ENCODE measurements around the gene FASTKD1.
"Not testable (repeated sequence)": the region's sequence is repeated elsewhere in the genome, so short reads cannot be mapped to it uniquely, and the experiment has no call there.

FASTKD1 gene

DNA sequence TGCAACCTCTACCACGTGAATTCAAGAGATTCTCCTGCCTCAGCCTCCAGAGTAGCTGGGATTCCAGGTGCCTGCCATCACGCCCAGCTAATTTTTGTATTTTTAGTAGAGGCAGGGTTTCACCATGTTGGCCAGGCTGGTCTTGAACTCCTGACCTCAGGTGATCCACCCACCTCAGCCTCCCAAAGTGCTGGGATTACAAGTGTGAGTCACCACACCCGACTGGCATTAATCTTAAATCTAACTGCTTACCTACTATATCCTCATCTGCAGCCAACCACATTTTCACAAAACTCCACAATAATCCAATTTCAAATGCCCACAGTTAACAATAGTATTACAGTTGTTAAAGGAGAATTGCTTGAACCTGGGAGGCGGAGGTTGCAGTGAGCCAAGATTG is 2.9 kb downstream of the FASTKD1 start:
- DNase-seq: not testable (repeated sequence)

DNA sequence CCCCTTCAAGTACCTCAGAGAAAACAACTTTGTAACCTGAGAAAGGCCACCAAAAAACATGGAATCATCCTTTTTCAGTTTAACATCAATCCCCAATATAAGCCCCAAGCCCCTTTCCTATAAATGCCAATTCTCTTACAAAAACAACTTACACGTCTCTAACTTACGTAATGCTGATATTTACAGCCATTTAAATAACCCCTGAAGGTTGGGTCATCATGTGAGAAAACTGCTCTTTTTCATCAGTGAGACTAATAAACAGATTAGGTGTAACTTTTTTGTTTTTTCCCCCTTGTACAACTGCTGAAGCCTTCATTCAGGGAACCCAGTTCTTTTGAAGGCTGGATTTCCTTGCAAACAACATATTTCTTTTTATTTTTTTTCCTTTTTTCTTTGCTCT is 3.7 kb downstream of the FASTKD1 start:
- DNase-seq: no peak

DNA sequence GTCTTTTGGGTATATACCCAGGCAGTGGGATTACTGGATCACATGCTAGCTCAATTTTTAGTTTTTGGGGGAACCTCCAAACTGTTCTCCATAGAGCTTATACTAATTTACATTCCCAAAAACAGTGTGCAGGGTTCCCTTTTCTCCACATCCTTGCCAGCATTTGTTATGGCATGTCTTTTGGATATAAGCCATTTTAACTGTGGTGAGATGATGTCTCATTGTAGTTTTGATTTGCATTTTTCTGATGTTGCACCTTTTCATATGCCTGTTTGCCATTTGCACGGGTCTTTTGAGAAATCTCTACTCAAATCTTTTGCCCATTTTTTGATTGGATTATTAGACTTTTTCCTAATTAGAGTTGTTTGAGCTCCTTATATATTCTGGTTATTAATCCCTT is 8.0 kb downstream of the FASTKD1 start:
- no peak for DNase-seq

DNA sequence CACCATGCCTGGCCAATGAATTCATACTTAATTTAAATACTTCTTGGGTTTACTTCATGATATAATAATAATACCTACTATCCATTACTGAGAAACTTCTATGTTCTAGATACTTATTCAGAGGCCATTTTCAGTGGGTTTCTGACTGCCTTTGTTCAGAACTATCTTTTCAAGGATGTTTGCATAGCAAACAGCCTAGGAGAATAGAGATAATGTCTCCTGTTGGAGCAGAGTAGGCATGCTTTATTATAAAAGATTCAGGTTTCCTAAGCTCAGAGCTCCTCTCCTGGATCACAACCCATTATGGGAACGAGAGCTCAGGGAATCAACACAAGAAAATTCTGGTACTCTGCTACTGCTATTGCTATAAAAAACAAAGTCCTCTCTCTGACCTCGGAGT is 11.1 kb downstream of the FASTKD1 start:
- no peak for DNase-seq

DNA sequence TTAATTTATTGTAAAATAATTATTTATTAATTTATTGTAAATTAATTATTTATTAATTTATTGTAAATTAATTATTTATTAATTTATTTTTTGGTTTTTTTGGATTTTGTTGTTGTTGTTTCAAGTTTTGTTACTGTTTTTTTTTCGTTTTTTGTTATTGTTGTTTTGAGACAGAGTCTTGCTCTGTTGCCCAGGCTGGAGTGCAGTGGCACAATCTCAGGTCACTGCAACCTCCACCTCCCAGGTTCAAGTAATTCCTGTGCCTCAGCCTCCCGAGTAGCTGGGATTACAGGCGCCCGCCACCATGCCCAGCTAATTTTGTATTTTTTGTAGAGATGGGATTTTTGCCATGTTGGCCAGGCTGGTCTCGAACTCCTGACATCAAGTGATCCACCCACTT is 11.6 kb downstream of the FASTKD1 start:
- DNase-seq: not testable (repeated sequence)

DNA sequence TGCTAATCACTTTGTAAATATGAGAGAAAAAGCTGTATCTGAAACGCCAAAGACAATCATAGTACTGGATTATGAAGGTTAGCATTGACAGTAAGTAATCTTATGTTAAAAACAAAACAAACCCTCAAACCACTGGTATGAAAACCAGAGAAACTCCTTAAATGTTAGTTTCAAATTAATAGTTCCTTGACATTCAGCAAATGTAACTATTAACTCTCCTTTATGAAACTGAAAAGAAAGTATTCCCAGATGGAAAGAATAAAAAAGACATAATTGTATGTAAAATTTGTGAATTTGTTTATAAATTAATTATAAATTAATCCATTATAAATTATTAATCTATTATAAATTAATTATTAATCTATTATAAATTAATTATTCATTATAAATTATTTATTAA is 12.3 kb downstream of the FASTKD1 start:
- no peak for DNase-seq

DNA sequence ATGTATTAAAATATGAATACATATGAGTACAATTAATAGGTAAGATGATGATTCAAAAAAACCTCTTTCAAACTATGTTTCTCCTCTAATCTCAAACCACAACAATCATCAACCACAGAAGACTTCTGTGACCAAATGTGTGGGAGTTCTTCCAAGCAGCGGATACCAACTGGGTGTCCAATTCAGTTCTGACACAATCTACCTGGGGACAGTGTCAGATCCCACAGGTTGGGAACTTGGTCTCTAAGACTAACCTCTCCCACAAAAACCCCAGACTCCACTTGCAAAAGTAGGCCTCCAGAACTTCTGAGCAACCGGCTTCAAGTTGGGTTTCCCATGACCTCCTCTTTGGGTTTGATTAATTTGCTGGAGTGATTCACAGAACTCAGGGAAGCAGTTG is 26.9 kb downstream of the FASTKD1 start:
- no peak for DNase-seq

DNA sequence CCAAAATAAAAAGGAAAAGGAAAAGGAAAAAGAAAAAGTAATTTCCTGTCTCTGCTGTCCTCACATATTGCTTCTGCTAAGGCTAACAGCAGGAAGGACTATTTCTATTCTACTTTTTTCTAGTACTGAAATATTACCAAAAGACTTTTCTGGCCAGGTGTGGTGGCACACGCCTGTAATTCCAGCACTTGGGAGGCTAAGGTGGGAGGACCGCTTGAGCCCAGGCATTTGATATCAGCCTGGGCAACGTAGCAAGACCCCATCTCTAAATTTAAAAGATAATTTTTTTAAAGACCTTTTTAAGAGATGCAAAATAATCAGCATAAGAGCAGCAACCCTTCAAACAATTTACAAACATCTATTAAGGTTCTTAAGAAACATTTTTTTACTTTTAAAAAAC is 31.2 kb downstream of the FASTKD1 start:
- DNase-seq: no peak

DNA sequence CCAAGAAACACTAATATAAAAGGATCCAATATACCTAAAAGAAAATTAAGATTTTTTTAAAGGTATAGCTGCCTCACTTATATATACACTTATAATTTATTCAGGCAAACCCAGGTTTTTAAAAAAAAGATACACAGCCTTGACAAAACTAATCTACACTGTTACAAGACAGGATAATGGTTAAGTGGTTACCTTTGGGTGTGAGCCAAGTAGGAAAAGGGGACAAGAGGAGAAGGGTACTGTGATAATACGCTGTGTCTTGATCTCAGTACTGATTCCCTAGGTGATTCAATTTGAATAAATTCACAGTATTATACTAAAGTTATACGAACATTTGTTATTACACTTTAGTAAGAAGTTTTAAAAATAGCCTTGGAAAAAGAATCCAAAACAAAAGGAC is 33.5 kb downstream of the FASTKD1 start:
- DNase-seq: no peak

DNA sequence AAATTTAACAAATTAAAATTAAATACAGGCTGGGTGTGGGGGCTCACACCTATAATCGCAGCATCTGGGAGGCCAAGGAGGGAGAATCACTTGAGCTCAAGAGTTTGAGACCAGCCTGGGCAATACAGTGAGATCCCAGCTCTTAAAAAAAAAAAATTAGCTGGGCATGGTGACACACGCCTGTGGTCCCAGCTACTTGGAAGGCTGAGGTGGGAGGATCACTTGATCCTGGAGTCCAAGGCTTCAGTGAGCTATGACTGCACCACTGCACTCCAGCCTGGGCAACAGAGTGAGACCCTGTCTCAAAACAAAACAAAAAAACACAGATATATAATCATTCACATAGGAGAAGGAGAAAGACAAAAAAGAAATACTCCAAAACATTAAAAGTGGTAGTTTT is 34.2 kb downstream of the FASTKD1 start:
- not testable (repeated sequence) for DNase-seq

DNA sequence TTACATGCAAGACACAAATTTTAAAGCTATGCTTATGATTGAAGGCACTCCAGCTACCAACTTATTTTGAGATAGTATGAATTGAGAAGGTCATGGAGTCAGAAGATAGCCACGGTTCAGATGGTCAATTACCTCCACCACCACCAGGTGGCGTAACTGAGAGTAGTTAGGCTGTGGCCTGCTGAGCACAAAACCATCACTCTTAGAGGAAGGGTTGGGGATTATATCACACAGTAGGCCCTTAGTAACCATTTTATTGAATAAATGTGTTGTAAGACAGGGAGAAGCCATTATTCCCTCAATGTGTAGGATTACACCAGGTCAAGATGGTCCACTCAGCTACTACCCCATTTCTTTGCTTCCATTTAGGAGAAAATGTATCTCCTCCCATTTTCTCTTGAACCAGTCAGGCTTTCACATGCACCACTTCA is 45.4 kb downstream of the FASTKD1 start:
- DNase-seq: peak; percentile 75

DNA sequence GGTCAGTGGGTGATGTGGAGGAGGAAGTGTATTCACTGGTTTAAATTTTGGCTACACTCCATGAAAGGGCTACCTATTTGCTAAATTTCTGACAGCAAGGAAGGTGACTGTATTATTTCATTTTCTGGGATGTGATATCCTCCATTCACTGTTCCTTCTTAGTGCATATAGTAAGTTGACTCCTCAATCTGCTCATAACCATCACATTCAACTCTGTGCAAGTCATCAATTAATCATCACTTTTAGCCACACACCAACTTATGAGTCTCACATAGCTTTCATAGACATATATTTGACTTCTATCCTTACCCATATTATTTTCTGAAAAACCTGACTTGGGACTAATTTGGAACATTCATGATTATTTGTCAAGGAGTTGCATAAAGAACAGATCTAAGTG is 47.2 kb downstream of the FASTKD1 start:
- DNase-seq: no peak

DNA sequence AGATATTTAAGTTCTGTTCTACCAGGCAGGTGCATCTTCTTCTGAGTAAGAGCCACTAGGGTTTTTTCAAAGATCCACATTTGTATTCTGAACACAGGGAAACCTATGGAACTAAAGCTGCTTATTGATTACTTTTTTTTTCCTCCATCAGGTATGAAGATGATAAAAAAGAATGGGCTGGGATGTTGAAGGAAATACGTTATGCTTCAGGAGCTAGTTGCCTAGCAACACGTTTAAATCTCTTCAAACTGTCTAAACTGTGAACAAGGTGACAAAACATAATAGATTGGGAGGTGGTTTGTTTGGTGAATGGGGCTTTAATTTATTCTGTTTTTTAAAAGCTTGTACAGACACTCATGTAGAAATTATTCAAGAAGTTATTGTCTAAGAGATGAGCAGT is 48.2 kb downstream of the FASTKD1 start:
- DNase-seq: no peak

DNA sequence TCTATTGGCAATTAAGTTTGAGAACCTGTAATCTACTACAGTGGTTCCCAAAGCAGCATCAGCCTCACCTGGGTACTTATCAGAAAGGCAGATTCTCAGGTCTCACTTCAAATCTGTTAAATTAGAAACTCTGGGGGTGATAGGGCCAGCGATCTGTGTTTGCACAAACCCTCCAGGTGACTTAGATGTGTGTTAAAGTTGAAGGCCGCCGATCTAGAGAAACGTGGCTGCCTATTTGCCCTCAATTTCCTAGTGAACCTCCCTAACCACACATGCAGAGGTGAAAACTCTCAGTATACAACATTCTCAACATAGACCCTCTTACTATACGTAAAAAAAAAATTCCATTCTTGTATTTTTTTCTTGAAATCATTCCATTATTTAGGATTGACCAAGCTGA is 50.0 kb downstream of the FASTKD1 start:
- no peak for DNase-seq

DNA sequence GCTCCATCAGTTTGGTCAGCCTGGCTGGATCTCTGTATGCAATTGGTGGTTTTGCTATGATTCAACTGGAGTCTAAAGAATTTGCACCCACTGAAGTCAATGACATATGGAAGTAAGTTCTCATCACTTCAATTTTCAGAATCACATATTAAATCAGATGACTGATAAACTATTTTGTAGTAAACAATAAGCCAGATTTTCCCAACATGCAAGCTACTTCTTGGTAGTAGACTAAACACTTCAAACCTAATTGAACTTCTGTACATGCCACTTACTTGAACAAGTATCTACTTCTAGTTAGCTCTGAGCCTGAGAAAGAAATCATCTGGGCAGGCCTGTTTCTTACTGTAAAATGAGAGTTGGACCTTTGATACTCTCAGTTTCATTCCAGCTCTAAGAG is 52.8 kb downstream of the FASTKD1 start:
- DNase-seq: no peak

DNA sequence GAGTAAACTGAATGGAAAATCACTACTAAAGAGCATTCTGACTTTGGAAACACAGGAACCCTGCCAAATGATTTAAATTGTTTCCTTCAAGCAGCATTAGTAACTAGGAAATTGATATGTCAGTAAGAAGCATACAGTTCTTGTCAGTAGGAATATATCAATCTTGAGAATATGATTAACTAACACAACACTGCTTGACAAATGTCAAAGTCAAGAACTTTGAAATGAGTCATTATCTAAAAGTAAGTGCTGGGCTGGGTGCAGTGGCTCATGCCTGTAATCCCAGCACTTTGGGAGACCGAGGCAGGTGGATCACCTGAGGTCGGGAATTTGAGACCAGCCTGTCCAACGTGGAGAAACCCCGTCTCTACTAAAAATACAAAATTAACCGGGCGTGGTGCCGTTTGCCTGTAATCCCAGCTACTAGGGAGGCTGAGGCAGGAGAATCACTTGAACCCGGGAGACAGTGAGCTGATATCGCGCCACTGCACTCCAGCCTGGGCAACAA is 57.1 kb downstream of the FASTKD1 start:
- not testable (repeated sequence) for DNase-seq

DNA sequence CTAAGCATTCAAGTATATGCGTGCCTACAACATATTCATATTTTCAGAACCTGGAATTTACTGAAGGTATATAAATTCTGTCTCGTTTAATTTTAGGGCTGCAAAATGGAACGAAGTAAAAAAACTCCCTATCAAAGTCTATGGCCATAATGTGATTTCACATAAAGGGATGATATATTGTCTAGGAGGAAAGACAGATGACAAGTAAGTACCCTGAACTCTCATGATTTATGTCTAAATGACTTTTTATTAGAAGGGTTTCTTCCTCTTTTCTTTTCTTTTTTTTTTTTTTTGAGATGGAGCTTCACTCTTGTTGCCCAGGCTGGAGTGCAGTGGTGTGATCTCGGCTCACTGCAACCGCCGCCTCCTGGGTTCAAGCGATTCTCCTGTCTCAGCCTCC is 58.9 kb downstream of the FASTKD1 start:
- not testable (repeated sequence) for DNase-seq

DNA sequence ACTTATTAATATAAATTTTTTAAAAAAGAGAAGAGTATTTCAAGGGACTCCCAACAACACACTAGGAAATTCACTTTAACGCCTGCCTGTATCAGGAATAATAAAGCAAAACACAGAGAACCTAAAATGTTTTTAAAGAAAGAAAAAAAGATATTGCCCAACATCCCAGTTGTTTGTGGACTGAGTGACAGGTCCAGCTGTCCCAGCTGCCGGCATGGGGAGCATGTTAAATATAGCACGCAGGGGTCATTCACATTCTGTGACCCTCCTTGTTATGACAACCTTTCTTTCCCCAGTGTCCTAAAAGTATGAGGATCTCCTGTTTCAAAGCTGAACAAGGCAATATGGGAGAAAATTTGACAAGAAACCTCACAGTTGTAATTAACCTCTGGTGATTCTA is 59.7 kb downstream of the FASTKD1 start:
- DNase-seq: no peak

DNA sequence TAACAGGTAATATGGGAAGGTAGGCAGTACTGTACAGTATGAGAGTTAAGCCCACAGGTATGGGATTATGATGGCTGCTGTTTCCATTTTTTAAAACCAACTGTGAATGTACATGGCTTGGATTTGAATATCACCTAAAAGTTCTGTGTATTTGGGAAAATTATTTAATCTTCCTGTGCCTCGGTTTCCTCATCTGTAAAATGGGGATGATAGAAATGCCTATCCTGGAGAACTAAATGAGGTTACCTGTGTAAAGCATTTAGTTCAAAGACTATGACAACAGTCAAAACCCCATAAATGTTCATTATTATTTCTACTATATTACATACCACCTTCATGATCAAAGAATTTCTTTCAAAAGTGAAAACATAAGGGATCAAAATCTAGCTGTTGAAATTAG is 60.6 kb downstream of the FASTKD1 start:
- DNase-seq: no peak

DNA sequence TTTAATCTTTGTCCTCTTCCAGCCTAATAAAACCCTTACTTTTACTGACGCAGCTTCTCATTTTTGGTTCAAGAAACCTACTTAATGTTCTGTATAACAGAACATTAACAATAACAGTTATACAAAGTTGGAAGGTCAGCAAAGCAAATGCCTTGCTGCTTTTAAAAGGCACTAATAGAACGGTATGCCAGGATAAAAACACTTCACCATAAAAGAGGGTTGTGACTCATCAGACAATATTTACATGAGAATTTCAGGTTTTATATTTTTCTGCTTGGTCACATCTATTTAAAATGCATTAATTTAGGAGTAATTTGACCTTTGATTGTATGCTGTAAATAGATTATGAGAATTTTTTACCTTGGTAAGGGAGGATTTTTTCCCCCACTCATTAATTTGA is 61.1 kb downstream of the FASTKD1 start:
- no peak for DNase-seq

DNA sequence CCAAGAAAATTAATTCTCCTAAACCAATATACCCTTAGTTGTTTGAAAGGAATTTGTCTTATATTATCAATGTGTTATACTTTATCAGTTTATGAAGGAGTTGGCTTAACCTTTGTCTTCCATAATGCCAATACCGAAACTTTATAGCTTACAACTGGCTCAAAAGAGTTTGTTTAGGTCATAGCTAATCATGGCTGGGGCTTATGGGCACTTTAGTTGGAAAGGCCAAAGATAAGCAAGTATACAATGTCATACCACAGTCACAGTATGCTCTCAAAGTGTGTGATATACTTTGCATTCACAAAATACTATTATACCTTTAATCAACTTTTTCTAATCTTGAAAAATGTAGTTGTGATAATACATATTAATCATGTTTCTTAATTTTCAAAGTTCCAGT is 61.8 kb downstream of the FASTKD1 start:
- no peak for DNase-seq

DNA sequence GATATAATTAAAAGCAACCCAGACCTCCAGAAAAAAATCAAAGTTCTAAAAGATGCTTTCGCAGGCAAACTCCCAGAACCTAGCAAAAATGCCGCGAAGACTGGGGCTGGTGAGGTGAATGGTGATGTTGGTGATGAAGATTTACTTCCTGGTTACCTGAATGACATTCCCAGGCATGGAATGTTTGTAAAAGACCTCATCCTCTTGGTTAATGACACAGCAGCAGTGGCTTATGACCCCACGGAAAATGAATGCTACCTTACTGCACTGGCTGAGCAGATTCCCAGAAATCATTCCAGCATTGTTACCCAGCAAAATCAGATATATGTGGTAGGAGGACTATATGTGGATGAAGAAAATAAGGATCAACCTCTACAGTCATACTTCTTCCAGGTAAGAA is 63.2 kb downstream of the FASTKD1 start:
- no peak for DNase-seq

DNA sequence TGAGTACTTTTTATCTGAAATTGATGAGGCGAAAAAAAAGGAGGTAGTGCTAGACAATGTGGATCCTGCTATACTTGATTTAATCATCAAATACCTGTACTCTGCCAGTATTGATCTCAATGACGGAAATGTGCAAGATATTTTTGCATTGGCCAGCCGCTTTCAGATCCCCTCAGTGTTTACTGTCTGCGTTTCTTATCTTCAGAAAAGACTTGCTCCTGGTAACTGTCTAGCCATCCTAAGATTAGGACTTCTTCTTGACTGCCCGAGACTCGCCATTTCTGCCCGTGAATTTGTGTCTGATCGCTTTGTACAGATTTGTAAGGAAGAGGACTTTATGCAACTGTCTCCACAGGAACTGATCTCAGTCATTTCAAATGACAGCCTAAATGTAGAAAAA is 63.7 kb downstream of the FASTKD1 start:
- no peak for DNase-seq

DNA sequence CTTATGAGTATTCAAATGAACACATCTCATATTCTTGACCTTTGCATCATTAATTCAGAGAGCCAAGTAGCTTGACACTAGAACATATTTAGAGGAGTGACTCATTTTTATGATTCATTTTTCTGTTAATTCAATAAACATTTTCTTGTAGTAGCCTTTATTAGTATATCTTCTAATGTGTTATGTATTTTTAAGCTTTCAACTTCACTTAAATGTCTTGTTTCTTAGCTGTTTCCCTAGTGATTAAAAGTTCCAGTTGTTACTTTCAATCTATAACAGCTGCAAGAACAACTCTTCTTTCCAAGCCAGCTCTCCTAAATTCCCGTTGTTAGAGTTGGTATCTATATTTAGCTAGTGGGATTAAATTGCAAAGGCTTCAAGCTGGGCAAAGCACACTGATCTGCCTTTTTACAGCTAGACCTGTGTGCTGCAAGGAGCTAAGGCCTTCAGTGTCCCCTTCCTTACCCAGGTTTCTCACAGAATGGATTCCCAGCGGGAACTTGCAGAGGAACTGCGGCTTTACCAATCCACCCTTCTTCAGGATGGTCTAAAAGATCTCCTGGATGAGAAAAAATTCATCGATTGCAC is 64.3 kb downstream of the FASTKD1 start, which contains the start of gene KLHL41:
TSS of gene KLHL41 (plus strand) at position 405 of the 588 bp plus-strand sequence. CDS start at position 482, 77 bp downstream.
- no peak for DNase-seq

DNA sequence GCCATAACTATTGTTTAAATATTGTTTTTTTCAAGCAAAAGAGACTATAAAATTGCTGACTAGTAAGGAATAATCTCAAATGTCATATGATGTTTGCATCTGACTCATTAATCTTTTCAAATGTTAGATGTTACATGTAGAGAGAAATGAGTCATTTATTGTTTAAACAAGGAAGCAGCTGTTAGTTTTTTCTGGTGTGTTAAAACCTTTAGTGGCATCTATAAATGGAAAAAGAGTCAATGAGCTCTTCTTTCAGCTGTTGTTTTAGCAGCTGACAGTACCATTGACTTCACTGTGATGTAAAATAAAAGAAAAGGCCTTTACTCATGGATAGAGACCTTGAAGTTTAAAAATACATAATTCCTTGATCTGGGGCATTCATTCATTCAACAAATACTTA is 66.0 kb downstream of the FASTKD1 start:
- DNase-seq: no peak
